Transverse colon (tissue), 4 donors: ENCODE measurements around the gene IRX4. TPM values are rescaled to one million over a fixed set of nuclear protein-coding genes. Genes with fewer than 3 reads are reported as not detected.

Experiments
- DNase-seq: peaks from one replicate; pipeline ENCODE4 v3.0.0-alpha.2; 2019
- H3K27ac ChIP-seq, 4 donors: fragments of 200-600 bp; sonication (generic); 2 replicates each; pipeline ENCODE4 v1.5.1; 2016 to 2018; ENCODE audit warnings: inconsistent platforms in 4 of 4
- H3K27me3 ChIP-seq: fragments of 200-600 bp; sonication (generic); 2 replicates; pipeline ENCODE4 v1.5.1; 2017; ENCODE audit warnings: inconsistent platforms
- H3K36me3 ChIP-seq, 4 donors: fragments of 200-600 bp; sonication (generic); 2 replicates each; pipeline ENCODE4 v1.5.1; 2017 to 2019; ENCODE audit warnings: inconsistent platforms in 4 of 4
- H3K4me1 ChIP-seq, 4 donors: fragments of 200-600 bp; sonication (generic); 2 replicates each; pipeline ENCODE4 v1.5.1; 2017 to 2020; ENCODE audit warnings: inconsistent platforms in 4 of 4
- H3K4me3 ChIP-seq, 4 donors: fragments of 200-600 bp; sonication (generic); 1 replicate in 1 of 4; 2 replicates in 3 of 4; pipeline versions ENCODE4 v1.5.1 to v1.6.1; 2017 to 2019; ENCODE audit warnings: inconsistent platforms in 4 of 4
- H3K9me3 ChIP-seq, 2 donors: fragments of 200-600 bp; sonication (generic); 2 replicates each; pipeline ENCODE4 v1.5.1; 2017 to 2019; ENCODE audit warnings: inconsistent platforms in 2 of 2
- EP300 ChIP-seq: sonication (generic); formaldehyde crosslinking; IDR thresholded peaks from one replicate; pipeline ENCODE4 v1.6.1; 2017; ENCODE audit warnings: antibody characterized with exemption, low read depth
- POLR2A ChIP-seq: fragments of 450-650 bp; IDR thresholded peaks from one replicate; pipeline ENCODE4 v1.6.1; 2016; ENCODE audit warnings: antibody characterized with exemption, mild to moderate bottlenecking, moderate library complexity
- POLR2AphosphoS5 ChIP-seq, 3 donors: sonication (generic); formaldehyde crosslinking; IDR thresholded peaks; one replicate each; pipeline ENCODE4 v1.6.1; 2016; ENCODE audit warnings: antibody characterized with exemption in 3 of 3
- WGBS, 2 donors: methylation state at CpG; one replicate each; pipeline ENCODE4 v1.1.5; 2018; ENCODE audit warnings: low coverage in 1 of 2; 5-methylcytosine and 5-hydroxymethylcytosine counted together
- in situ Hi-C, 4 donors: fragments of 200-750 bp; cut with MboI; loops; one replicate each; pipeline versions ENCODE4 v1.15.0 to v1.15.1; 2017; ENCODE audit warnings: low sequenced_read_pairs in 3 of 4, low pct_ligation_motif_present in 1 of 4, low pct_unique_long_range_greater_than_20kb in 1 of 4
- intact Hi-C: fragments of 100-400 bp; cut with DNase I; formaldehyde crosslinking; loops from one replicate; pipeline ENCODE4 v1.15.1; 2023; ENCODE audit warnings: low total_unique reads
- total RNA-seq, 4 donors: library from RNA; depleted of rRNA; stranded (reverse); fragments of >200 nt; gene quantifications; one replicate each; pipeline ENCODE4 v1.1.0, GENCODE V29; 2016
- TF ChIP-seq, protein P1 (sequence below), 5 experiments: fragments of 200-600 bp in 3 of 5; fragments of 450-650 bp in 2 of 5; sonication (generic) in 3 of 5; IDR thresholded peaks; 1 replicate in 2 of 5; 2 replicates in 3 of 5; pipeline ENCODE4 v1.5.1; 2016 to 2017; ENCODE audit warnings: antibody characterized with exemption in 5 of 5, inconsistent platforms in 3 of 5, mild to moderate bottlenecking in 2 of 5, moderate library complexity in 1 of 5

Gene IRX4
- total RNA-seq, 4 donors from 2014 or later = not detected

GRCh38 chr5:1910081-1910760, 27.5 kb upstream of the IRX4 start:
- no peak overlapping the region for H3K4me3 ChIP-seq
- H3K27me3 ChIP-seq = no peaks in the 10 kb centered on the region
- TF ChIP-seq, protein P1, sequence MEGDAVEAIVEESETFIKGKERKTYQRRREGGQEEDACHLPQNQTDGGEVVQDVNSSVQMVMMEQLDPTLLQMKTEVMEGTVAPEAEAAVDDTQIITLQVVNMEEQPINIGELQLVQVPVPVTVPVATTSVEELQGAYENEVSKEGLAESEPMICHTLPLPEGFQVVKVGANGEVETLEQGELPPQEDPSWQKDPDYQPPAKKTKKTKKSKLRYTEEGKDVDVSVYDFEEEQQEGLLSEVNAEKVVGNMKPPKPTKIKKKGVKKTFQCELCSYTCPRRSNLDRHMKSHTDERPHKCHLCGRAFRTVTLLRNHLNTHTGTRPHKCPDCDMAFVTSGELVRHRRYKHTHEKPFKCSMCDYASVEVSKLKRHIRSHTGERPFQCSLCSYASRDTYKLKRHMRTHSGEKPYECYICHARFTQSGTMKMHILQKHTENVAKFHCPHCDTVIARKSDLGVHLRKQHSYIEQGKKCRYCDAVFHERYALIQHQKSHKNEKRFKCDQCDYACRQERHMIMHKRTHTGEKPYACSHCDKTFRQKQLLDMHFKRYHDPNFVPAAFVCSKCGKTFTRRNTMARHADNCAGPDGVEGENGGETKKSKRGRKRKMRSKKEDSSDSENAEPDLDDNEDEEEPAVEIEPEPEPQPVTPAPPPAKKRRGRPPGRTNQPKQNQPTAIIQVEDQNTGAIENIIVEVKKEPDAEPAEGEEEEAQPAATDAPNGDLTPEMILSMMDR (IDR thresholded peaks at IDR 0.05) = no peak
- no peak for TF ChIP-seq POLR2AphosphoS5 (IDR thresholded peaks at IDR 0.05)
- TF ChIP-seq POLR2A = no peak
- TF ChIP-seq EP300 = no peak
- 83% methylated on average over 31 of the region's 31 CpGs; no CpG with 5 or more reads in 1 of the 2 donors for WGBS, 2 donors
- intact Hi-C loops (no loop called here), in situ Hi-C loops (no loop called here)
- H3K4me1 ChIP-seq = no peaks in the 10 kb centered on the region
- H3K9me3 ChIP-seq = no peaks in the 10 kb centered on the region
- no peaks in the 10 kb centered on the region for H3K36me3 ChIP-seq
- no peak overlapping the region for H3K27ac ChIP-seq
- peak; percentile 2 for DNase-seq

DNA sequence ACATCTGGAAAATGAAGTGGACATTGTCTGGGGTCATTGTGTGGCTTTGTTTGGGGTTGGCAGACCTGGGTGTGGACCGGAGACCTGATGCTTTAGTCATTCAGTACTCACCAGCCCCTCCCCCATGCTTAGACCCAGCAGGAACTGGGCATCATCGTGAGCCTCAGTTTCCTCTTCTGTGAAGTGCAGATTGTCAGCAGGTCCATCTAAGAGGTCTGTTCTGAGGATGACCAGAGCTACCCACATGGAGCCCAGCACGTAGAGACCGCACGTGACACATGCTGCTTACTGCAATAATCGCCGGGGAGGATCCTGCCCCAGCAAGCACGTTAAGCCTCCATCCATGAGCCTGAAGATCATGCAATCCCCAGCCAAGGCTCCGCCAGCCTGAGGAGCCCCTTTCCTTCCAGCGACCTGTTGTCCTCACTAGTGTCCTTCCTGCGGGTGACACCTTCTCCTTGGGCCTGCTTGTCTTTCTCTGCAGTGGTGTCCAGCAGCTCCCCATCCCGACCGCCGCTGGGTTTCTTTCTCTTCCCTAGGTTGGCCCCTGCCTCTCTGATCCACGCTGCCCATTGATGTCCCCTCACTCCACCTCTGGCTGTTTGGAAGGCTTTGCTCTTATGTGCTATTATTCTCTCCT, 26.7 kb upstream of the IRX4 start:
- TF ChIP-seq EP300 (no peak), POLR2A (no peak), POLR2AphosphoS5 (IDR thresholded peaks at IDR 0.05) (no peak)
- TF ChIP-seq, protein P1 (IDR thresholded peaks at IDR 0.05) = no peak
- 88 to 90% methylated on average over 7 to 15 of the region's 15 CpGs for WGBS, 2 donors
- intact Hi-C loops (no loop called here), in situ Hi-C loops (no loop called here)
- Histone ChIP-seq H3K27me3 (no peaks in the 10 kb centered on the region), H3K4me1 (no peaks in the 10 kb centered on the region), H3K4me3 (no peak overlapping the region), H3K36me3 (no peaks in the 10 kb centered on the region), H3K27ac (no peak overlapping the region), H3K9me3 (no peaks in the 10 kb centered on the region)
- DNase-seq = peak; percentile 5

- H3K4me1 ChIP-seq = no peaks in the 10 kb centered on the region
- TF ChIP-seq EP300 (no peak), POLR2A (no peak), POLR2AphosphoS5 (IDR thresholded peaks at IDR 0.05) (no peak)
- TF ChIP-seq, protein P1 (IDR thresholded peaks at IDR 0.05) = no peak
- H3K9me3 ChIP-seq = no peaks in the 10 kb centered on the region
- 81 to 84% methylated on average over 5 to 8 of the region's 8 CpGs for WGBS, 2 donors
- intact Hi-C loops (no loop called here), in situ Hi-C loops (no loop called here)
- H3K27me3 ChIP-seq = no peaks in the 10 kb centered on the region
- H3K4me3 ChIP-seq = no peak overlapping the region
- no peak overlapping the region for H3K27ac ChIP-seq
- no peak for DNase-seq
- no peaks in the 10 kb centered on the region for H3K36me3 ChIP-seq
These were observed 26.2 kb upstream of the IRX4 start for GRCh38 chr5:1908931-1909330.

DNA sequence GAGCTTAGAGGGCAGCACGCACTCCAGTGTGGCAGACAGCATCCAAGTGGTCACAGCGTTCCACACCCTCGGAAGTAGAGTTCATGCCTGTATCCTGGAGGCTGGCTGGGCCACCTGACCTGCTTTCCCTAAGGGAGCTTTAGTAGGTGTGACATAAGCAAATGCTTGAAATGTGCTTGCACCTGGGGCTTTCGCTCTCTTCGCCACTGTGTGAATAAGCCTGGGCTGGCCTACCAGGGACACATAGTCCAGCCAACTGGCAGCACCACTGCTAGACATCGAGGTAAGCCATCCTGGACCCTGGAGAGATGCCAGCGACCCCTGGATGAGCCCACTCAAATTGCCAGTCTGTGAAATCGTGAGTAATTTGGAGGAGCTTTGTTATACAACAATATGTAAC, 24.9 kb upstream of the IRX4 start:
- no peaks in the 10 kb centered on the region for H3K4me1 ChIP-seq
- intact Hi-C loops (no loop called here), in situ Hi-C loops (no loop called here)
- no peak for TF ChIP-seq POLR2A
- no peaks in the 10 kb centered on the region for H3K27me3 ChIP-seq
- no peaks in the 10 kb centered on the region for H3K9me3 ChIP-seq
- no peak overlapping the region for H3K27ac ChIP-seq
- no peak for DNase-seq
- H3K4me3 ChIP-seq = no peak overlapping the region
- 52% methylated on average over 8 of the region's 8 CpGs; no CpG with 5 or more reads in 1 of the 2 donors for WGBS, 2 donors
- H3K36me3 ChIP-seq = no peaks in the 10 kb centered on the region
